Dermis microvascular lymphatic vessel endothelial cell (primary cell): ENCODE measurements around the gene ZNF641. TPM values are rescaled to one million over a fixed set of nuclear protein-coding genes. Genes with fewer than 3 reads are reported as not detected.
A peak's percentile ranks its signal among the peaks of the same experiment; 100 is the strongest.
"Not testable (repeated sequence)": the region's sequence is repeated elsewhere in the genome, so short reads cannot be mapped to it uniquely, and the experiment has no call there.

Source experiments
- DNase-seq, 2 donors: peaks; one replicate each; pipeline versions ENCODE4 v3.0.0 to v3.0.0-alpha.2; 2010; ENCODE audit warnings: low read depth in 2 of 2
- total RNA-seq: library from RNA; depleted of rRNA; stranded (reverse); fragments of >200 nt; gene quantifications from 2 replicates; pipeline ENCODE4 v1.2.1, GENCODE V29; 2014

The ZNF641 gene
- total RNA-seq, 1 donor from 2014 or later: 0.51 TPM

- DNase-seq: no peak
Observed at GRCh38 chr12:48336061-48336460, 14.7 kb downstream of the ZNF641 start.

GRCh38 chr12:48334808-48335207, 15.9 kb downstream of the ZNF641 start:
- no peak for DNase-seq

- not testable (repeated sequence) for DNase-seq
Observed at GRCh38 chr12:48333680-48334079, 17.0 kb downstream of the ZNF641 start.

- no peak for DNase-seq
Observed at GRCh38 chr12:48331399-48331798, 19.3 kb downstream of the ZNF641 start.

- DNase-seq: no peak
Observed at GRCh38 chr12:48329199-48329939, 21.4 kb downstream of the ZNF641 start.

GRCh38 chr12:48316491-48316890, 34.2 kb downstream of the ZNF641 start:
- DNase-seq: no peak

- DNase-seq: no peak
Observed at GRCh38 chr12:48311313-48311712, 39.4 kb downstream of the ZNF641 start.

- no peak for DNase-seq
Observed at GRCh38 chr12:48307269-48307668, 43.5 kb downstream of the ZNF641 start.

GRCh38 chr12:48305190-48305589, 45.5 kb downstream of the ZNF641 start:
- no peak for DNase-seq

- no peak for DNase-seq
Observed at GRCh38 chr12:48302161-48302911, 48.4 kb downstream of the ZNF641 start.

GRCh38 chr12:48300774-48301173, 49.9 kb downstream of the ZNF641 start:
- DNase-seq: no peak

GRCh38 chr12:48296586-48297282, 54.0 kb downstream of the ZNF641 start:
- DNase-seq: peak in 1 of 2 donors; percentile 46

GRCh38 chr12:48292040-48292439, 58.7 kb downstream of the ZNF641 start:
- no peak for DNase-seq

- DNase-seq: no peak
Observed at GRCh38 chr12:48291511-48291910, 59.2 kb downstream of the ZNF641 start.

GRCh38 chr12:48288387-48289268, 62.1 kb downstream of the ZNF641 start:
- no peak for DNase-seq

Other genes starting within 250 kb of the ZNF641 start
- 9.6 and 11.1 TPM in 2 replicates for gene SENP1, start 244.8 kb downstream of the ZNF641 start, total RNA-seq
- gene PFKM, start 231.6 kb downstream of the ZNF641 start, total RNA-seq: 36.3 and 45.3 TPM in 2 replicates
- 14.0 and 15.6 TPM in 2 replicates for gene ASB8, start 193.4 kb downstream of the ZNF641 start, total RNA-seq
- gene CCDC184, start 167.3 kb downstream of the ZNF641 start, total RNA-seq: under 0.01 TPM in 1 of 2 replicates, not detected in the other
- gene OR10AD1, start 147.6 kb downstream of the ZNF641 start, total RNA-seq: not detected in 2 replicates
- not detected in 2 replicates for gene ANP32D, start 121.6 kb upstream of the ZNF641 start, total RNA-seq
- not detected in 2 replicates for gene C12orf54, start 131.6 kb upstream of the ZNF641 start, total RNA-seq
- not detected in 2 replicates for gene OR8S1, start 174.7 kb upstream of the ZNF641 start, total RNA-seq
- not detected in 2 replicates for gene LALBA, start 219.1 kb upstream of the ZNF641 start, total RNA-seq